GM20000 (cell line): ENCODE results near the gene SLC2A4.
"Not testable (repeated sequence)": the region's sequence is repeated elsewhere in the genome, so short reads cannot be mapped to it uniquely, and the experiment has no call there.

Source experiments
- DNase-seq: peaks from one replicate; pipeline ENCODE4 v3.0.0; 2012; ENCODE audit warnings: low spot score
- TF ChIP-seq, protein P1 (sequence below): IDR thresholded peaks from 2 replicates; pipeline ENCODE4 v1.5.1; 2012; ENCODE audit warnings: mild to moderate bottlenecking, control low read depth; ENCODE audit errors: extremely low read depth, missing control alignments

The SLC2A4 gene

DNA sequence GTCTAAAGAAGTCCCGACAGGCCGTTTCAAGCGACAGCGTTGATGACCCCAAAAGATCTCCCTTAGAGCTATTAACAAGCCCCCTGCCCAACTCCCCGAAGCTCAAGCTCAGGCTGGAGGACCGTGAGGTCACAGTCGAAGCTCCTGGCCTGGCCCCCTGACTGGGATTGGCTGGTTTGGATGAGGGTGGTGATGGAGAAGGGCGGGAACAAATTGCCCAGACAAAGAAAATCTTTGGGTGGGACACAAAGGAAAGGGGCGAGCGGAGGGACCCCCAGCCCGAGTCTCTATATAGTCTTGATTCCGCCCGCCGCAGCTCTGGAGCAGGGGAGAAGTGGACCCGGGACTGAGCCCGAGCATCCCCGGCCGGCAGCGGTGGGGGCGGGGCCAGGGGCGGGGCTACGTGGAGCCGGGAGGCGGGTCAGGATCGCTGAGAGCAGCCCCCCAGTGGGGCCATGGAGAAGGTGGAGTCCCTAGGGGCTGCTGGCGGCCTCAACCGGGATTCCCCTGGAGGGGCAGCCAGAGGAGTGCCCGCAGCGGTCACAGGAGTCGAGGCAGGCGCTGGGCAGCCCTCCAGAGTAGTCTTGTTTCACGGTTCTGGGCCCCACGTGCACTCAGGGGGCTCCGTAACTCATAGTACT, 48.6 kb downstream of the SLC2A4 start:
- peak; percentile 87 for DNase-seq
- TF ChIP-seq, protein P1, sequence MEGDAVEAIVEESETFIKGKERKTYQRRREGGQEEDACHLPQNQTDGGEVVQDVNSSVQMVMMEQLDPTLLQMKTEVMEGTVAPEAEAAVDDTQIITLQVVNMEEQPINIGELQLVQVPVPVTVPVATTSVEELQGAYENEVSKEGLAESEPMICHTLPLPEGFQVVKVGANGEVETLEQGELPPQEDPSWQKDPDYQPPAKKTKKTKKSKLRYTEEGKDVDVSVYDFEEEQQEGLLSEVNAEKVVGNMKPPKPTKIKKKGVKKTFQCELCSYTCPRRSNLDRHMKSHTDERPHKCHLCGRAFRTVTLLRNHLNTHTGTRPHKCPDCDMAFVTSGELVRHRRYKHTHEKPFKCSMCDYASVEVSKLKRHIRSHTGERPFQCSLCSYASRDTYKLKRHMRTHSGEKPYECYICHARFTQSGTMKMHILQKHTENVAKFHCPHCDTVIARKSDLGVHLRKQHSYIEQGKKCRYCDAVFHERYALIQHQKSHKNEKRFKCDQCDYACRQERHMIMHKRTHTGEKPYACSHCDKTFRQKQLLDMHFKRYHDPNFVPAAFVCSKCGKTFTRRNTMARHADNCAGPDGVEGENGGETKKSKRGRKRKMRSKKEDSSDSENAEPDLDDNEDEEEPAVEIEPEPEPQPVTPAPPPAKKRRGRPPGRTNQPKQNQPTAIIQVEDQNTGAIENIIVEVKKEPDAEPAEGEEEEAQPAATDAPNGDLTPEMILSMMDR, result no peak

DNA sequence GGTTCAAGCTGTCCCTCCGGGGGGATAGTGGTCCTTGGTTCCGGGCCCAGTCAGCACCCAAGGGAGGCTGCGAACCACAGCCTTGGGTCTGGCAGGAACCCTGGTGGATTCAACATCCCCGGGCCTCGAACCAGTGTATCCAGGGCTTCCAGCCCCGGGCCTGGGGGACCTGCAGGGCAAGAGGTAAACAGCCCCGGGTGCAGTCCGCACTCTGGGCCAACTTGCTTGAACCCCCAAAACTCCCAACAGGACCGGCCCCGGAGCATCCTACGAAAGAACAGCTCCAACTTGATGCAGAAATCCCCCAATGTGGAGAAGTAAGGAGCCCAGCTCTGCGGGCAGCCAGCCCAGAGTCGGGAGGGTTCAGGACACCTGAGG, 49.1 kb downstream of the SLC2A4 start:
- TF ChIP-seq, protein P1, result no peak
- DNase-seq, result no peak

DNA sequence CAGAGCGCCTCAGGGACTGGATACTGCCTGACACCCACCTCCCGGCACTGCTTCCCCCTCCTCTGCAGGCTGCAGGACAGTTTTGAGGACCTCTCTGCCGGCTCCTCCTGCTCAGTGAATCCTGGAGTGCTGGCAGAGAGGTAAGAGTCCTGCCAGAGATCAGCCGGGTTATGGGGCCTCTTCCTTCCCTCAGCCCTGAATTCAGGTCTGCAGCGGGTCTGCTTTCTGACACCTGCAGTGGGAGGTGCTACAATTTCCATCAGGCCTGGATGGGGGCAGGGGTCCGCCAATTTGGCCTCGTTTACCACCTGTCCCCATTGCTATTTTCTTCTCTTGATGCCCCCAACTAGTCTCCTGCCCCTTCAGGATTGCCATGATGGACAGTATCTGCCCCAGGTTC, 50.6 kb downstream of the SLC2A4 start:
- no peak for DNase-seq
- TF ChIP-seq, protein P1, result no peak

DNA sequence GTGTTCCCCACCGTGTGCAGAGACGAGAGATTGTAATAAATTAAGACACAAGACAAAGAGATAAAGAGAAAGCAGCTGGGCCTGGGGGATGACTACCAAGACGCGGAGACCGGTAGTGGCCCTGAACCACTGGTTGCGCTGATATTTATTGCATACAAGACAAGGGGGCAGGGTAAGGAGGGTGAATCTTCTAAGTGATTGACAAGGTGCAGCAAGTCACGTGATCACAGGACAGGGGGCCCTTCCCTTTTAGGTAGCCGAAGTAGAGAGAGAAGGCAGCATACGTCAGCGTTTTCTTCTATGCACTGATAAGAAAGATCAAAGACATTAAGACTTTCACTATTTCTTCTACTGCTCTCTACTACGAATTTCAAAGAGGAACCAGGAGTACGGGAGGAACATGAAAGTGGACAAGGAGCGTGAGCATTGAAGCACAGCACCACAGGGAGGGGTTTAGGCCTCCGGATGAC, 51.1 kb downstream of the SLC2A4 start:
- not testable (repeated sequence) for DNase-seq

DNA sequence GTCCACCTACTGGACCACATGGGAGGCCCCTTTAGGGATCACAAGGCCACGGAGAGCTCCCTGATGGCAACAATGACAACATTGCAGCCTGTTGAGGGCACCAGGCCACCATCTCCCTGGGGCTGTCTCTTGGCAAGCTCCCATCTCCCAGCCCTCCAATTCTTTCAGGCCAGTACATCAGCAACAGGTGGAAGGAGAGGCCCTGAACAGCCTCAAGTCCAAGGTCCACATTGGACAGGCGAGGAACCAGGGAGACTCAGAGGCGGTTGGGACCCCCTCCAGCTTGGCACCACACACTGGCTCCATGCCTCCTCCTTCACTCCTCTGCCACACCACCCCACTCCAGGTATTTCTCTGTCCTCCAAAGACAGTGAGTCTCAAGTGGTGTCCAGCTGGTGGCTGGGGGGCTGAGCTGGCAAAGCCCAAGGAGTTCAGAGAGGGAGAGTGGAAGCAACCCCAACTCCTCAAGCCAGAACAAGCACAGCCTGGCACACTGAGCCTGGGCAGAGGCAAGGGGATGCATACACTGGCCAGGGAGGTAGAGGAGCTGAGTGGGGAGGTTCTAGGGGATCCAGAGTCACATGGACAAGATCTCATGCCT, 53.5 kb downstream of the SLC2A4 start:
- no peak for DNase-seq
- TF ChIP-seq, protein P1, result no peak

DNA sequence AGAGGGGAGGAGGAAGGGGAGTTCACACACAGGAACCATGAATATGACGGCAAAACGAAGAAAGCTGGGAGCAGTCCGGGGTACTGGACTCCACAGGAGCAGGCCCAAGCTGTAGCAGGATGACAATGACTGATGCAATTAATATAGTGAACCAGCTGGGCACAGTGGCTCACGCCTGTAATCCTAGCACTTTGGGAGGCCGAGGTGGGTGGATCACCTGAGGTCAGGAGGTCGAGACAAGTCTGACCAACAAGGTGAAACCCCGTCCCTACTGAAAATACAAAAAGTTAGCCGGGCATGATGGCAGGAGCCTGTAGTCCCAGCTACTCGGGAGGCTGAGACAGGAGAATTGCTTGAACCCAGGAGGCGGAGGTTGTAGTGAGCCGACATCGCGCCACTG, 54.2 kb downstream of the SLC2A4 start:
- DNase-seq, result not testable (repeated sequence)

DNA sequence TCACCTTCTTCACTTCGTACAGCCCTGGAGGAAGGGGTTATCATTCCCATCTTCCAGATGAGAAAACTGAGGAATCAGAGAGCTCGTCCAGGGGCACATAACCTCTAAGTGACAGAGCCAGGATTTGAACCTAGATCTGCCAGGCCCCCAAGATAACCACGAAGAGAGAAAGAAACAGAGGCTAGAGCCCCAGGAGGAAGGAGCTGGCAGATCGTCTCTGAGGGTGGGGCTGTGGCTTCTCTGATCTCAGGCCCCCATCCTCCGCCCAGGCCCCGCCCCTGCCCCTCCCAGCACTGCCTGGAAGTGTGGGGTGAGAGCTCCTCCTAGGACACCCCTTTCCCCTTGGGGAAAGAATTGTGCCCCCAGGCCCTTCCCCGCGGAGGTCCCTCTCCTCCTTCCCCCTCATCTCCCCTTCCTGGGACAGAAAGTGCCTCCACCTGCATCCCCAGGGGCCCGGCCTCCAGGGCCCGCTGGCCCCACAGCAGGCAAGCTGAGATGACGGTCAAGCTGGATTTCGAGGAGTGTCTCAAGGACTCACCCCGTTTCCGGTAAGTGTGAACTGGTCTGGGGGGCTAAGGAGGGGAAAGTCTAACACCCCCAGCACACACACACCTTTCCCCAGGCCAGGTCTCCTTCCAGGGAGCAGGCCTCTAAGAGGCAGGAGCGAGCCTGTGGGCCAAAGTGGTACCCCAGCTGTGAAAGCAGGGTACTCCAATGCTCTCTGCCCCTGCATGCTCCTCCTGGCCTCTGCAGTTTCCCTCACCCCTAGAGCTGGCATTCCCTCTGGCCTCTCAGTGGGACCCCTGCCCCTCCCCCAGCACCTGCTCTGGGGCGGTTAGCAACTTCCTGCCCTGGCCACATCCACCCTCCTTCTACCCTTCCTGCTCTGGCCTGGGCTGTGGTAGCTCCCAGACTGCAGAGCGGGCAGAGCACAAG, 55.0 kb downstream of the SLC2A4 start, which contains the start of gene ACAP1:
ACAP1 (plus strand) TSS at position 290 of the 936 bp plus-strand sequence; CDS start at position 496, 206 bp downstream.
- peak; percentile 81 for DNase-seq
- TF ChIP-seq, protein P1, result no peak

DNA sequence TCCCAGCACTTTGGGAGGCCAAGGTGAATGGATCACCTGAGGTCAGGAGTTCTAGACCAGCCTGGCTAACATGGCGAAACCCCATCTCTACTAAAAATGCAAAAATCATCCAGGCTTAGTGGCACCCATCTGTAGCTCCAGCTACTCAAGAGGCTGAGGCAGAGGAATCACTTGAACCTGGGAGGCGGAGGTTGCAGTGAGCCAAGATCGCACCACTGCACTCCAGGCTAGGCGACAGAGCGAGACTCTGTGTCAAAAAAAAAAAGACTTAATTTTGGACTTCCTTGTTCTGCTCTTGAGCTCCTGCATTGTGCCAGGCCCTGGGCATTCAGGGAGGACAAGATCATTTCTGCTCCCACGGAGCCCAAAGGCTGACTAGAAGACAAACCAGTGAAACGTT, 56.1 kb downstream of the SLC2A4 start:
- DNase-seq, result not testable (repeated sequence)
